HEK293 (cell line): ENCODE results near the gene DSCAML1.
A peak's percentile ranks its signal among the peaks of the same experiment; 100 is the strongest.

Experiments used
- CTCF ChIA-PET: fragments of 350-600 bp; formaldehyde crosslinking; extraction: SDS; loops from one replicate; lab custom pipeline; 2021; ENCODE audit warnings: antibody characterized with exemption; lab: Yijun Ruan, JAX
- POLR2A ChIA-PET: fragments of 300-600 bp; formaldehyde crosslinking; extraction: SDS; loops from one replicate; lab custom pipeline; 2020; ENCODE audit warnings: antibody characterized with exemption, inconsistent platforms; lab: Yijun Ruan, JAX
- H3K27ac ChIP-seq: fragments of 200-500 bp; sonication (Bioruptor generic); 2 replicates; pipeline ENCODE4 v1.5.1; 2014; ENCODE audit warnings: low read depth, low read length, control low read depth, inconsistent platforms; ENCODE audit errors: extremely low read depth
- H3K36me3 ChIP-seq, 2 experiments: fragments of 200-500 bp in 1 of 2; sonication (Bioruptor generic) in 1 of 2; 1 replicate in 1 of 2; 2 replicates in 1 of 2; pipeline ENCODE4 v1.5.1; 2014 to 2017; ENCODE audit warnings: inconsistent platforms in 2 of 2, low read length in 2 of 2; ENCODE audit not compliant: control insufficient read depth in 2 of 2, insufficient read depth in 1 of 2
- H3K4me1 ChIP-seq: fragments of 200-500 bp; sonication (Bioruptor generic); 2 replicates; pipeline ENCODE4 v1.5.1; 2014; ENCODE audit warnings: mild to moderate bottlenecking, low read length, inconsistent platforms; ENCODE audit not compliant: control insufficient read depth, insufficient read depth
- H3K4me3 ChIP-seq: 2 replicates; pipeline ENCODE4 v1.5.1; 2011; ENCODE audit warnings: low read depth, mild to moderate bottlenecking, control low read depth, low read length, moderate library complexity
- H3K9me3 ChIP-seq: fragments of 200-500 bp; sonication (Bioruptor generic); 2 replicates; pipeline ENCODE4 v1.5.1; 2014; ENCODE audit warnings: low read depth, low read length, inconsistent platforms; ENCODE audit not compliant: control insufficient read depth, insufficient read depth
- ATF2 ChIP-seq: fragments of 450-650 bp; formaldehyde crosslinking; IDR thresholded peaks from 2 replicates; pipeline ENCODE4 v1.5.1; 2016; ENCODE audit warnings: missing biosample characterization, missing genetic modification characterization, low read depth
- CTCF ChIP-seq: fragments of 450-650 bp; formaldehyde crosslinking; IDR thresholded peaks from 2 replicates; pipeline ENCODE4 v1.5.1; 2016; ENCODE audit warnings: missing biosample characterization, missing genetic modification characterization
- FEZF1 ChIP-seq: fragments of 450-650 bp; formaldehyde crosslinking; IDR thresholded peaks from 2 replicates; pipeline ENCODE4 v1.5.1; 2016; ENCODE audit warnings: missing biosample characterization, missing genetic modification characterization
- GLIS2 ChIP-seq: fragments of 450-650 bp; formaldehyde crosslinking; IDR thresholded peaks from 2 replicates; pipeline ENCODE4 v1.5.1; 2016; ENCODE audit warnings: missing biosample characterization, missing genetic modification characterization
- KLF7 ChIP-seq: fragments of 450-650 bp; formaldehyde crosslinking; IDR thresholded peaks from 2 replicates; pipeline ENCODE4 v1.5.1; 2016; ENCODE audit warnings: missing biosample characterization, missing genetic modification characterization, borderline replicate concordance
- RBAK ChIP-seq: fragments of 450-650 bp; formaldehyde crosslinking; IDR thresholded peaks from 2 replicates; pipeline ENCODE4 v1.5.1; 2016; ENCODE audit warnings: missing biosample characterization, missing genetic modification characterization
- REPIN1 ChIP-seq: fragments of 450-650 bp; formaldehyde crosslinking; IDR thresholded peaks from 2 replicates; pipeline ENCODE4 v1.5.1; 2017; ENCODE audit warnings: missing biosample characterization, missing genetic modification characterization, low read depth
- SCRT2 ChIP-seq: fragments of 450-650 bp; formaldehyde crosslinking; IDR thresholded peaks from 2 replicates; pipeline ENCODE4 v1.5.1; 2016; ENCODE audit warnings: missing biosample characterization, missing genetic modification characterization
- ZIC2 ChIP-seq: fragments of 450-650 bp; formaldehyde crosslinking; IDR thresholded peaks from 2 replicates; pipeline ENCODE4 v1.5.1; 2016; ENCODE audit warnings: missing biosample characterization, missing genetic modification characterization
- ZNF10 ChIP-seq: fragments of 450-650 bp; formaldehyde crosslinking; IDR thresholded peaks from 2 replicates; pipeline ENCODE4 v1.5.1; 2017; ENCODE audit warnings: missing biosample characterization, missing genetic modification characterization
- ZNF112 ChIP-seq: fragments of 450-650 bp; formaldehyde crosslinking; IDR thresholded peaks from 2 replicates; pipeline ENCODE4 v1.5.0; 2017; ENCODE audit warnings: missing biosample characterization, missing genetic modification characterization
- ZNF146 ChIP-seq: fragments of 450-650 bp; formaldehyde crosslinking; IDR thresholded peaks from 2 replicates; pipeline ENCODE4 v1.5.1; 2016; ENCODE audit warnings: missing biosample characterization, missing genetic modification characterization
- ZNF155 ChIP-seq: fragments of 450-650 bp; formaldehyde crosslinking; IDR thresholded peaks from 2 replicates; pipeline ENCODE4 v1.5.1; 2016; ENCODE audit warnings: missing biosample characterization, missing genetic modification characterization
- ZNF354C ChIP-seq: fragments of 450-650 bp; formaldehyde crosslinking; IDR thresholded peaks from 2 replicates; pipeline ENCODE4 v1.5.1; 2016; ENCODE audit warnings: missing biosample characterization, missing genetic modification characterization, low read depth, borderline replicate concordance
- ZNF362 ChIP-seq: fragments of 450-650 bp; formaldehyde crosslinking; IDR thresholded peaks from 2 replicates; pipeline ENCODE4 v1.5.1; 2016; ENCODE audit warnings: missing biosample characterization, missing genetic modification characterization
- ZNF423 ChIP-seq: fragments of 450-650 bp; formaldehyde crosslinking; IDR thresholded peaks from 2 replicates; pipeline ENCODE4 v1.5.1; 2016; ENCODE audit warnings: missing biosample characterization, missing genetic modification characterization
- ZNF548 ChIP-seq: fragments of 450-650 bp; formaldehyde crosslinking; IDR thresholded peaks from 2 replicates; pipeline ENCODE4 v1.5.1; 2016; ENCODE audit warnings: missing biosample characterization, missing genetic modification characterization
- ZNF549 ChIP-seq: fragments of 450-650 bp; IDR thresholded peaks from 2 replicates; pipeline ENCODE4 v1.5.1; 2018; ENCODE audit warnings: missing biosample characterization, missing genetic modification characterization, mild to moderate bottlenecking, inconsistent platforms, moderate library complexity
- ZNF555 ChIP-seq: fragments of 450-650 bp; formaldehyde crosslinking; conservative IDR thresholded peaks from 2 replicates; pipeline ENCODE4 v1.5.1; 2017; ENCODE audit warnings: missing biosample characterization, mild to moderate bottlenecking, missing genetic modification characterization, inconsistent platforms
- ZNF560 ChIP-seq: fragments of 450-650 bp; formaldehyde crosslinking; IDR thresholded peaks from 2 replicates; pipeline ENCODE4 v1.5.1; 2017; ENCODE audit warnings: missing biosample characterization, missing genetic modification characterization, borderline replicate concordance
- ZNF629 ChIP-seq: fragments of 450-650 bp; formaldehyde crosslinking; IDR thresholded peaks from 2 replicates; pipeline ENCODE4 v1.5.1; 2017; ENCODE audit warnings: missing biosample characterization, missing genetic modification characterization
- ZNF654 ChIP-seq: fragments of 450-650 bp; formaldehyde crosslinking; IDR thresholded peaks from 2 replicates; pipeline ENCODE4 v1.5.1; 2016; ENCODE audit warnings: low read depth, missing biosample characterization, missing genetic modification characterization
- ZNF670 ChIP-seq: fragments of 450-650 bp; formaldehyde crosslinking; IDR thresholded peaks from 2 replicates; pipeline ENCODE4 v1.5.1; 2016; ENCODE audit warnings: missing biosample characterization, missing genetic modification characterization, low read depth
- ZNF777 ChIP-seq: fragments of 450-650 bp; formaldehyde crosslinking; IDR thresholded peaks from 2 replicates; pipeline ENCODE4 v1.5.1; 2017; ENCODE audit warnings: missing biosample characterization, missing genetic modification characterization, borderline replicate concordance
- ZXDB ChIP-seq: fragments of 450-650 bp; formaldehyde crosslinking; IDR thresholded peaks from 2 replicates; pipeline ENCODE4 v1.5.1; 2016; ENCODE audit warnings: missing biosample characterization, missing genetic modification characterization
- TF ChIP-seq, protein P1 (sequence below): fragments of 450-650 bp; formaldehyde crosslinking; IDR thresholded peaks from 2 replicates; pipeline ENCODE4 v1.5.1; 2016; ENCODE audit warnings: missing biosample characterization, missing genetic modification characterization
- TF ChIP-seq, protein P2 (sequence below): fragments of 450-650 bp; formaldehyde crosslinking; IDR thresholded peaks from 2 replicates; pipeline ENCODE4 v1.5.1; 2016; ENCODE audit warnings: missing biosample characterization, missing genetic modification characterization

The DSCAML1 gene

DNA sequence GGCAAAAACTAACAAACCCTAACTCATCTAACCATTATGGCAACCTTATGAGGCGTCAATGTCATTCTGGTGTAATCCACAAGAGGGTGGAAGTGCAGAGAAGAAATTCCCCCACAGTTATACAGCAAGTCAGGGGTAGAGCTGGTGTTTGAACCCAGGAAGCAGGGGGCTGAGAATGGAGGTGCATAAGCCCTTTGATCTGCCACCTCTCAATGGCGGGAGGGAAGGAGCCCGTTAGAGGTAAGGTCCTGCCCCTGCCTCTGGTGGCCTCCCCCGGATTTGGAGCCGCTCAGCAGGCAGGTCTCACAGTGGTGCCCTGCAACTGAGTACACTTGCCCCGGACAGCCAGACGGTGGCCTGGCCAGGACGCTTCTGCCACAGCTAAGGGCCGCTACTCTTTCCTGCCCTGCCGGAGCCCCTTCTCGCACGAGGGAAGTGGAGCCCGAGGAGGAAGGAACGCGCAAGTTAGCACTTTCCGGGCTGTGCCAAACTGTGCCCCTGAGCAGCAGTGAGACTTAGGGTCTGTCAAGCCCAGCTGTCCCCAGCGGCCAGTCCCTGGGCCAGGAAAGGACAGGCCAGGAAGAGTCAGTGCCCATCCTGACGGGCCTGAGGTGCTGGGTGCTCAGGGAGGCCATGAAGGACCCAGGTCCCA, 26.4 kb upstream of the DSCAML1 start:
- no peaks in the 10 kb centered on the region for H3K36me3 ChIP-seq
- ChIA-PET CTCF (interaction anchor here (0.6 to 10.1 kb wide), 13 partner anchors 12 to 397 kb away, joined by 3 to 223 read pairs (median 3); no protein-coding TSS in a partner anchor), POLR2A (no interaction called here)
- TF ChIP-seq ZNF654 (tag by site-specific recombination) (peak; percentile 6; the same call in 1 of the 2 replicates), ZNF423 (no peak)
- no peak overlapping the region for H3K27ac ChIP-seq
- no peak overlapping the region for H3K4me3 ChIP-seq
- no peaks in the 10 kb centered on the region for H3K9me3 ChIP-seq
- no peaks in the 10 kb centered on the region for H3K4me1 ChIP-seq

GRCh38 chr11:117822074-117823033, 25.3 kb upstream of the DSCAML1 start:
- Histone ChIP-seq H3K9me3 (no peaks in the 10 kb centered on the region), H3K4me3 (no peak overlapping the region), H3K27ac (no peak overlapping the region), H3K4me1 (no peaks in the 10 kb centered on the region), H3K36me3 (no peaks in the 10 kb centered on the region)
- CTCF ChIA-PET = interaction anchor here (0.7 to 10.1 kb wide), 16 partner anchors 9 to 334 kb away, joined by 3 to 223 read pairs (median 4); no protein-coding TSS in a partner anchor
- POLR2A ChIA-PET = no interaction called here
- TF ChIP-seq ZNF354C (tag by site-specific recombination) (no peak), ZNF548 (tag by site-specific recombination) (no peak), FEZF1 (tag by site-specific recombination) (no peak), ZXDB (tag by site-specific recombination) (no peak), ZNF362 (tag by site-specific recombination) (no peak), ZNF560 (tag by site-specific recombination) (no peak), ZNF777 (tag by site-specific recombination) (no peak), ATF2 (no peak), CTCF (peak; percentile 57), ZNF670 (no peak), GLIS2 (tag by site-specific recombination) (peak; percentile 44; the same call in 1 of the 2 replicates), RBAK (tag by site-specific recombination) (no peak), ZNF155 (tag by site-specific recombination) (no peak), ZNF10 (no peak), REPIN1 (no peak), ZNF555 (tag by site-specific recombination) (no peak), ZIC2 (tag by site-specific recombination) (peak; percentile 93), ZNF654 (tag by site-specific recombination) (peak; percentile 26; the same call in 1 of the 2 replicates), KLF7 (tag by site-specific recombination) (no peak), ZNF549 (tag by site-specific recombination) (no peak), ZNF629 (tag by site-specific recombination) (no peak), ZNF112 (tag by site-specific recombination) (no peak), ZNF146 (tag by site-specific recombination) (no peak), SCRT2 (tag by site-specific recombination) (no peak)
- TF ChIP-seq, protein P1, sequence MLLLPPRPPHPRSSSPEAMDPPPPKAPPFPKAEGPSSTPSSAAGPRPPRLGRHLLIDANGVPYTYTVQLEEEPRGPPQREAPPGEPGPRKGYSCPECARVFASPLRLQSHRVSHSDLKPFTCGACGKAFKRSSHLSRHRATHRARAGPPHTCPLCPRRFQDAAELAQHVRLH (tag by site-specific recombination) = no peak
- TF ChIP-seq, protein P2, sequence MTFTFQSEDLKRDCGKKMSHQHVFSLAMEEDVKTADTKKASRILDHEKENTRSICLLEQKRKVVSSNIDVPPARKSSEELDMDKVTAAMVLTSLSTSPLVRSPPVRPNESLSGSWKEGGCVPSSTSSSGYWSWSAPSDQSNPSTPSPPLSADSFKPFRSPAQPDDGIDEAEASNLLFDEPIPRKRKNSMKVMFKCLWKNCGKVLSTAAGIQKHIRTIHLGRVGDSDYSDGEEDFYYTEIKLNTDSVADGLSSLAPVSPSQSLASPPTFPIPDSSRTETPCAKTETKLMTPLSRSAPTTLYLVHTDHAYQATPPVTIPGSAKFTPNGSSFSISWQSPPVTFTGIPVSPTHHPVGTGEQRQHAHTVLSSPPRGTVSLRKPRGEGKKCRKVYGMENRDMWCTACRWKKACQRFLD (tag by site-specific recombination) = no peak
